Lower lobe of right lung (tissue), 2 donors: ENCODE data around the gene TNPO3. TPM values are rescaled to one million over a fixed set of nuclear protein-coding genes. Genes with fewer than 3 reads are reported as not detected.

Experiments used
- ATAC-seq, 2 donors: fragments of 200-7000 bp; cut with Tn5 transposase; one replicate each; pipeline ENCODE4 v1.9.1; 2020 to 2022; ENCODE audit warnings: mild to moderate bottlenecking in 2 of 2, moderate library complexity in 2 of 2
- DNase-seq: peaks from one replicate; pipeline ENCODE4 v3.0.0-alpha.2; 2020
- H3K27ac ChIP-seq: fragments of 200-600 bp; one replicate; pipeline ENCODE4 v1.8.0; 2022
- H3K27me3 ChIP-seq: fragments of 200-600 bp; one replicate; pipeline ENCODE4 v1.8.0; 2022; ENCODE audit warnings: low read depth
- H3K36me3 ChIP-seq: fragments of 200-600 bp; one replicate; pipeline ENCODE4 v1.8.0; 2022; ENCODE audit warnings: mild to moderate bottlenecking
- H3K4me1 ChIP-seq: fragments of 200-600 bp; one replicate; pipeline ENCODE4 v1.8.0; 2022
- H3K4me3 ChIP-seq: fragments of 200-600 bp; one replicate; pipeline ENCODE4 v1.8.0; 2022; ENCODE audit warnings: mild to moderate bottlenecking
- H3K9me3 ChIP-seq: fragments of 200-600 bp; one replicate; pipeline ENCODE4 v1.8.0; 2022
- CTCF ChIP-seq: fragments of 200-600 bp; IDR thresholded peaks from one replicate; pipeline ENCODE4 v1.8.0; 2022; ENCODE audit warnings: antibody characterized with exemption, mild to moderate bottlenecking
- intact Hi-C: fragments of 100-400 bp; cut with DNase I; formaldehyde crosslinking; loops from one replicate; pipeline ENCODE4 v1.11.0; 2022
- total RNA-seq: library from RNA; stranded (reverse); fragmentation: NEBNext Ultra II Directional; extraction: Animal tissue kit (Norgen Biotek cat#: 25700); gene quantifications from one replicate; pipeline ENCODE4 v1.2.1, GENCODE V29; 2021
- donor health status: DM: no; HTN: yes; CAD: no; lungs with severe emphysema.

Gene TNPO3
- total RNA-seq, 1 donor from 2014 or later, result 37.0 TPM

DNA sequence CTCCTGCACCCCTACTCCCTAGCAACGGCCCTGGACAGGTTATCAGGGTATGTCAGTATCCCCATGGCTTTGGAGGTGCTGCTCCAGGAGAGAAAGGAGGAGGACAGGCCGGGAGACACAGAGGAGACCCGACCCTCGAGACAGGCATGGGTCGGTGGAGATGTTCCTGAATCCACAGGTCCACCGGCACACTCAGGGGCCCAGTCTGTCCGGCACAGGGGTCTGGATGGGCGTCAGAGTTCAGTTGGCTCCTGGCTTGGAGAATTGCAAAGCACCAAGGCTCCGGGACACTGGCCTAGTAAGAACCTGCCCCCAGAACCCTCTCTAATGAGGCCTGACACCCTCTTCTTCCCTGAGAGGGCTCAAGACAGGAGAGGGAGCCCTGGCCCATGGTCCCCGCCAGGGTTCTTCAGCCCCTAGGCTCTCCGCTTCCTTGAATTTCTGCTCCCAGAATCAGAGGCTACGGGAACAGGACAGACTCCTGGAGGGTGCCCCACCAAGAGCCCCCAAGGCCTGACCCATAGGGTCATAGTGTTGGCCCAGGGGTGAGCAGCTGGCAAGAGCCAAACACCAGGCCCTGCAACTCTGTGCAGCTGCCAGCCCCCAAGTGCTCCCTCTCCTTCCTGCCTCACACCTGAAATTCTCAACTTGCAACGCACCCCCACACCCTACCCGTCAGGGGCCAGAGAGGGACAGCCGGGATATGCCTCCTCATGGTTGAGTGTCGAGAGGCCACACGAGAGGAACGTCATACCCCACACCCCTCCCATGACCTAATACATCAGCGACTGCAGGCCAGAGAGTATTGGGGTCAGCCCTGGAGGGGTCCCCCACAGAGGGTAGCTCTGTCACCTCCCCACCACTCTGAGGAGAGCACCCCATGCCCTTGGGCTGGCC is 122.7 kb downstream of the TNPO3 start:
- DNase-seq (no peak), ATAC-seq (no peak)
- H3K27me3 ChIP-seq, result peaks cover 14% of the 10 kb centered on the region

GRCh38 chr7:128931190-128931798 is 123.6 kb downstream of the TNPO3 start:
- intact Hi-C loops, result no loop called here
- DNase-seq, result no peak
- ATAC-seq, result no peak
- H3K27ac ChIP-seq, result no peak overlapping the region
- H3K4me1 ChIP-seq, result peaks cover 13% of the 10 kb centered on the region
- H3K4me3 ChIP-seq, result no peak overlapping the region
- H3K27me3 ChIP-seq, result peaks cover 13% of the 10 kb centered on the region
- TF ChIP-seq CTCF, result no peak
- H3K9me3 ChIP-seq, result no peaks in the 10 kb centered on the region
- H3K36me3 ChIP-seq, result no peaks in the 10 kb centered on the region

More for the DNA sequence above, 122.7 kb downstream of the TNPO3 start:
- Histone ChIP-seq H3K36me3 (no peaks in the 10 kb centered on the region), H3K4me3 (no peak overlapping the region), H3K9me3 (no peaks in the 10 kb centered on the region), H3K27ac (no peak overlapping the region), H3K4me1 (peaks cover 14% of the 10 kb centered on the region)
- intact Hi-C loops, result no loop called here
- no peak for TF ChIP-seq CTCF

- TF ChIP-seq CTCF, result no peak
- Histone ChIP-seq H3K27me3 (peaks cover 13% of the 10 kb centered on the region), H3K9me3 (no peaks in the 10 kb centered on the region), H3K27ac (no peak overlapping the region), H3K4me3 (no peak overlapping the region), H3K36me3 (no peaks in the 10 kb centered on the region), H3K4me1 (peaks cover 5% of the 10 kb centered on the region)
- ATAC-seq (no peak), DNase-seq (no peak)
- intact Hi-C loops, result no loop called here
Measured at GRCh38 chr7:128928882-128929788, 125.8 kb downstream of the TNPO3 start.

DNA sequence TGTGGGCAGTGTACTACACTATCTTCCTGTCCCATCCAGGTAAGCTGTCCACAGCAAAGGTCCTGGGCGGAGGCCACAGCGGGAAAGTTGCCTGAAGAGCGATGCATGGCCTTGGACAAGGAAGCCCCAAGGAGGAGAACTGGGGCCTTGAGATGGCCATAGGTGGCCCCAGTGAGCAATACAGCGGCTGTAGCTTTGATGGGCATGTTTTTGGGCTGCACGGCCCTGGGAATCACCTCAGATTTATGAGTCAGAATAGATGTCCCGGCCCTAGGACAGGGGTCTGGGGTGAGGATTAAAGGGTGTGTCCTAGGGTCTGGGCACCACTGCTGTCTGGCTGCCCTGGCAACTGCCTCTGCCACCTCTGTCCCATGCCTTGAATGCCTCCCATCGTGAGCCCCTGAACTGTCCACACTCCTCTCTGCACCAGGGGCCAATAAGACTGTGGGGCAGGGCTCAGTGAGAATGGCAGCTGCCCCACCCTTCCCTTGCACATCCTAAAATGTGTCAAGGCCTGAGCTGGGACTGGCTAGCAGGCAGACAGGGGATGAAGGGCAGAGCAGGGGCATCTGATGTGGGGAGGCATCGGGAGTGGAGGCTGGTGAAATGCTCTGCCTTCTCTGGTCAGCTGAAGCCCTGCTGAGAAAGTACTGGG is 126.6 kb downstream of the TNPO3 start:
- H3K36me3 ChIP-seq, result no peaks in the 10 kb centered on the region
- intact Hi-C loops, result no loop called here
- TF ChIP-seq CTCF, result no peak
- no peak overlapping the region for H3K27ac ChIP-seq
- H3K4me3 ChIP-seq, result no peak overlapping the region
- H3K4me1 ChIP-seq, result peaks cover 5% of the 10 kb centered on the region
- no peak for ATAC-seq
- H3K9me3 ChIP-seq, result no peaks in the 10 kb centered on the region
- DNase-seq, result no peak
- H3K27me3 ChIP-seq, result peaks cover 16% of the 10 kb centered on the region
